ENCODE results near the gene ARHGAP40.

Gene ARHGAP40

DNA sequence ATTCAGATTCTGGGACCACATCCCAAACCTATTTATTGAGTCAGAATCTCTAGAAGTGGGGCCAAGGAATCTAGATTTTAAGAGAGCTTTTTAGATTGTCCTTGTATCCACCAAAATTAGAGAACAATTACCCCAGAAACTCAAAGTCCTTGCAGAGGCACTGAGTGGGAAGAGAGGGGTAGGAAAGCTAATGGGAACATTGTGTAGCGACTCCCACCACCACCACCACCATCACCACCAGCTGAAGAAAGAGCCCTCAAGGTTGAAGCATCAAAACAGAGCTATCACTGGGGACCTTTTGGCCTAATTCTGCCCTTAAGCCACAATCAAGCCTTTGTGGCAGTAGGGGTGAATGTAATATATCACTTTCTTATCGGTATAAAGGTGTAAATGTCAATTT, 83.7 kb downstream of the ARHGAP40 start:
- Mint-ChIP-seq H3K27me3 (peaks cover 46% of the 10 kb centered on the region), H3K4me1 (no peaks in the 10 kb centered on the region), H3K4me3 (no peak overlapping the region), H3K9me3 (peaks cover 6% of the 10 kb centered on the region), H3K36me3 (ENCODE audit: low read depth) (no peaks in the 10 kb centered on the region), H3K27ac (no peak overlapping the region)
- ATAC-seq, result no peak
- DNase-seq, result no peak

DNA sequence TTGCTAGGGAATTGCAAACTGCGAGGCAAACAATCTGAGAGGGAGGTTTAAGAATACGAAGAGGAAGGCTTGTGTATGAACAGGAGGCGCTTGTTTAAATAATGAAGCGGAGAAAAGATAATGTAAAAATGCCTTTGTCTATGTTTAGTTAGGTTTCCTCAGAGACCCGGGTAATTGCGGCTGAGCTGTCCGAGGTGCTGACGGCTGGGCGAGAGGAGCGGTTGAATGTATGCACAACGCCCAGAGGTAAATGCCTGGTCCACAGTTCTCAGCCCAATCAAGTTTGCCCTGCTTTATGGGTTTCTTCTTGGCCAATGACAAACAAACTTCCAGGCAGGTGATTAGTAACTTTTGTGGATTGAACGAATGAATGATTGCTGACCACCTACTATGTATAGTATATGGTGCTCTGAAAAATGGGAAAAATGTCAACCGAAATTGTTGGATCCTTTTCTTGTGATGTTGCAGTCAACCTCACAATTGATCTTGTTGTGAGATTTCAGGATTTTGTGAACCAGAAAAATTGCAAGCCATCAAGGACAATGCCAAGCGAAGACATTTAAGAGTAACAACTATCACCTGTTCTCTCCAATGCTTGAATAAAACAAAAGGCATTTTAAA, 84.4 kb downstream of the ARHGAP40 start:
- H3K36me3 Mint-ChIP-seq (ENCODE audit: low read depth), result no peaks in the 10 kb centered on the region
- no peak overlapping the region for H3K27ac Mint-ChIP-seq
- H3K4me3 Mint-ChIP-seq, result no peak overlapping the region
- H3K27me3 Mint-ChIP-seq, result peaks cover 44% of the 10 kb centered on the region
- peaks cover 6% of the 10 kb centered on the region for H3K9me3 Mint-ChIP-seq
- H3K4me1 Mint-ChIP-seq, result no peaks in the 10 kb centered on the region
- peak; percentile 59 for DNase-seq
- no peak for ATAC-seq

DNA sequence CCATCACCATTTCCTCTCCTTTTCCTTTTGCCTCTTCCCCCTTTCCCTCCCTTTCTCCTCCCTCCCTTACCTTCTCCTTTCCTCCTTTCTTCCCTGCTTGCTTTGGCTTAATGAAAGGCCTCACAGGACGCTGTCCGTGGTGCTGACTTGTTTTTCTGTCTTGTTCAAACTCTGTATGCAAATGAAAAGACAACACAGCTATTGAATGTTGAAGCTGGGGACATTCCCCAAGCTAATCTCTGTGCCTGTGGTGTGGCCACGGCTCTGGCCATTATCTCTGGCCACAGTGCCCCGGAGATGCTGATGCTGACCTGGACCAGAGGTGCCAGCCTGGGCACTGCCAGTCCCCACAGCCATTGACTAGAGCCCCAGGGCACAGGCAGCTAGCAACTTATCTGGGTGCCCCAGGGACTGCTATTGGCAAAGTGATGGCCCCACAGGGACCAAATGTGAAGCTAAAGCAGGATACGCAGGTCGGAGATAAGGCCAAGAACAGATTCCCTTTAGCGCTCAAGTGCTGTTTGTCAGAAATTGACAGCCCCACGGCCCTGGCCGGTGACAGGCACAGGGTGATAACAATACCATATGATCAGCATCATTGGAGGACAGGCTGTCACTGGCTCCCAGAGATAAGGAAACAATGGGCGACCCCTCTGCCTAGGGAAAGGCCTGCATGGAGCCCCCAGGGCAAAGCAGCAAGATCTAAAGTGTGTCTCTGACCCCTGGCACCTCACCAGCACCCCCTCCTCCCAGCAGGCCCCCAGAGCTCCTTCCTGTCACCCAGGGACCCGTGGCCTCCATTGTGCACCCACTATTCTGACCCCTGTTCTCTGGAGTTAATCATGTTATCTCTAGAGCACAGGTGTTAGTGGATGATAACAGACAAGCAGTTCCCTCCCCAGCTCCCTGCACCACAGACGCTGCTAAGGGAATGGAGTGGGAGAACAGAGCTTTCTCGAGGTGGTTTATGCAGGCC, 91.1 kb downstream of the ARHGAP40 start:
- ATAC-seq, result no peak

DNA sequence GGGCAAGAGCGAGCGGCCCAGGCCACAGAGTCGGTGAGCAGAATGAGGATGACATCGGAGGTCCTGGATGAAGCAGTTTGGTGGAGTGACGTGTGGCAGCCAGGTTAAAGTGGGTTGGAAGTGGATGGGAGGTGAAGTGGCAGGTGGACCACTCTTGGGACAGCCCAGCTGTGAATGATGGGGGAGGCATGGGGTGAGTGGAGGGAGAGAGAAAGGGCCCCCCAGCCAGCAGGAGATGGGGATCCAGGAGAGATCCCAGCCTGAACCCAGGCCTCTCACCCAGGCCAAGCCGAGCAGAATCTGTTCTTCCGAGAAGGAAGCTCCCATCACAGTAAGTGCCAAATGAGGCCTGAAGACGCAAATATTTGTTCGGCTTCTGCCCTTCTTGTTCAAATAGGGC, 95.7 kb downstream of the ARHGAP40 start:
- no peak for ATAC-seq
- peaks cover 9% of the 10 kb centered on the region for H3K27me3 Mint-ChIP-seq
- H3K4me1 Mint-ChIP-seq, result no peaks in the 10 kb centered on the region
- no peak overlapping the region for H3K4me3 Mint-ChIP-seq
- no peaks in the 10 kb centered on the region for H3K36me3 Mint-ChIP-seq (ENCODE audit: low read depth)
- no peak overlapping the region for H3K27ac Mint-ChIP-seq
- no peak for DNase-seq
- H3K9me3 Mint-ChIP-seq, result no peaks in the 10 kb centered on the region

More for the DNA sequence above, 91.1 kb downstream of the ARHGAP40 start:
- H3K4me1 Mint-ChIP-seq, result no peaks in the 10 kb centered on the region
- H3K9me3 Mint-ChIP-seq, result no peaks in the 10 kb centered on the region
- H3K27me3 Mint-ChIP-seq, result peaks cover 22% of the 10 kb centered on the region
- DNase-seq, result peak; percentile 62
- no peak overlapping the region for H3K4me3 Mint-ChIP-seq
- no peaks in the 10 kb centered on the region for H3K36me3 Mint-ChIP-seq (ENCODE audit: low read depth)
- no peak overlapping the region for H3K27ac Mint-ChIP-seq

DNA sequence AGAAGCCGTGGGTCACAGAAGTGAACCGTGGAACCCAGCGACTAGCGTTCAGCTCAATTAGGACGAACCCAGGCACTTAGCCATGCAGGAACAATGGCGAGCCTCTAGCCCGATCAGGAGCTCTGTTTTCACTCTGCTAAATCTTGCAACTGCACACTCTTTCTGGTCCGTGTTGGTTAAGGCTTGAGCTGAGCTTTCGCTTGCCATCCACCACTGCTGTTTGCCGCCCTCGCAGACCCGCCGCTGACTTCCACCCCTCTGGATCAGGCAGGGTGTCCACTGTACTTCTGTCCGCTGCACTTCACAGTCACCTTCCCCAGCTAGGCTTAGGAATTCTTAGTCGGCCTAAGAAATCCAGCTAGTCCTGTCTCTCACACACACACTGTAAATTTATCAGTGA, 96.9 kb downstream of the ARHGAP40 start:
- no peak overlapping the region for H3K4me3 Mint-ChIP-seq
- no peak overlapping the region for H3K27ac Mint-ChIP-seq

DNA sequence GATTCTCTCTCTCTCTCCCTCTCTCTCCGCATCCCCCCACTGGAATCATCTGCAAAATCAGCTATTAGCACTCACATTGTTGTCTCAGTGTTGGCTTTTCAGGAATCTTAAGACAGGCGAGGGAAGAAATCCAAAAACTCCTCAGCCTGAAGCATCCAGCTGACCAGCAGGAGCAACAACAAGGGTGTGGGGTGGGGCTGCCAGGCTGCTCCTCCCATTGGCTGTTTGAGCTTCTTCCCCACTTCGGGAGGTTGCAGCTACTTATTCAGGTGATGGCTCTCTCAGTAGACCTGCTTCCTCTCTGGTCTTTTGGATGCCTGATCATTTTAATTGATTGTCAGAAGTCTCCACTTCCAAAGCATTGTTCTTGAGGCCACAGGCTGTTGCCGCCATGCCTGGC, 98.5 kb downstream of the ARHGAP40 start:
- peaks cover 12% of the 10 kb centered on the region for H3K27me3 Mint-ChIP-seq

More for the DNA sequence above, 96.9 kb downstream of the ARHGAP40 start:
- ATAC-seq (no peak), DNase-seq (no peak)
- peaks cover 10% of the 10 kb centered on the region for H3K27me3 Mint-ChIP-seq
- no peaks in the 10 kb centered on the region for H3K4me1 Mint-ChIP-seq
- no peaks in the 10 kb centered on the region for H3K9me3 Mint-ChIP-seq
- no peaks in the 10 kb centered on the region for H3K36me3 Mint-ChIP-seq (ENCODE audit: low read depth)

More for the DNA sequence above, 98.5 kb downstream of the ARHGAP40 start:
- Mint-ChIP-seq H3K27ac (no peak overlapping the region), H3K4me1 (no peaks in the 10 kb centered on the region), H3K9me3 (no peaks in the 10 kb centered on the region), H3K4me3 (no peak overlapping the region), H3K36me3 (ENCODE audit: low read depth) (no peaks in the 10 kb centered on the region)
- ATAC-seq, result no peak
- DNase-seq, result no peak

All from activated naive CD8-positive, alpha-beta T cell treated with anti-CD3 and anti-CD28 coated beads, Interleukin-2, amount 50 U/mL, for 24 hours (primary cell).